GM19324 (cell line): ENCODE data around the gene STYXL1.

Experiments used
- ATAC-seq: cut with Tn5 transposase; IDR thresholded peaks from one replicate; pipeline ENCODE4 v1.9.1; 2021; ENCODE audit warnings: mild to moderate bottlenecking, moderate library complexity; ENCODE audit not compliant: unreplicated experiment, low FRiP score

STYXL1 gene

DNA sequence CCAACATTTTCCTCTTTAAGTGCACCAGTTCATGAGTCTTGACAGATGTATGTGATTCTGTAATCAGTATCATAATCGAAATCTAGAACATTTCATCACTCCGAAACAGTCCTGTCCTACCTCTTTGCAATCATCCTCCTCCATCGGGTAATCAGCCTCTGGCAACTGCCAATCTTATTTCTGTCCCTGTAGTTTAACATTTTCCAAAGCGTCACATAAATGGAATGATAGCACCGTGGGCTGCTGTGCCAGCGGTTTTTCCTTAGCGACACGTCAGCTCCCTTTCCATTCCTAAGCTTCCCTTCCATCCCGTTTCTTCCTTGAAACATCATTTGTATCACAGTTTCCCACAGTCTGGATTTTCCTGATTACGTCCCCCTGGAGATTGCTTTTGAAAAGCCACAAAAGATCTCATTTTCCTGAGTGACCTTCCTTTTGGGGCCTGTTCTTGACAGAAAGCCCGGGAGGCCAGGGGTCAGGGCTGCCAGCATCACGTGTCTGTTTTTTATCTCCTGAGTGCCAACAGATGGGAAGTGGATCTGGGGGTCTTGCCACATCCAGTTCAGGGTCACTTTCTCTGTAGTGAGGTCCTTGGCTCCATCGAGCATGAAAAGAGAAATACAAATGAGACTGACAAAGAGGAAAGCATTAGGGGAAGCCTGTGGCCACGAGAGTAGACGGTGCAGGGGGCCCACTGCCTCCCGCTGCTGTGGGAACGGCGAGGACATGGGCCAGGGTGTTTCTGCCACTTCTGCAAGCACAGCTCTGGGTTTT, 85.0 kb downstream of the STYXL1 start:
- no peak for ATAC-seq

DNA sequence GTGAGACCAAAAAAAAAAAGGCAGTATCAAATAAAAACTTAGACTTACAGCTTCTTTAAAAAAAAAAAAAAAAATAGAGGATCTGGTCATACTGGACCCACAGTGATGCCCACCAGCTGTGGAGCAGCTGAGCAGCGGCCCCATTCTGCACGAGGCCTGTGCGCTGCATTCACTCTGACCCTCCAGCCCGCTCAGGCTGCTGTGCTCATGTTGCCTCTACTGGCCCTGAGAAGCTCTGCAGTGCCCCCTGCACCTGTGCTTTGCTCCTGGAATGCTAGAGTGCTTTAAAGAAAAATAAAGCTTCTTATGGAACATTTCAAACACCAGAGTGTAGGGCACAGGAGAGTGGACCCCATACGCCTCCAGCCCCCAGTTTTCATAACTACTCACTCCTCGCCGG, 86.6 kb downstream of the STYXL1 start:
- no peak for ATAC-seq

DNA sequence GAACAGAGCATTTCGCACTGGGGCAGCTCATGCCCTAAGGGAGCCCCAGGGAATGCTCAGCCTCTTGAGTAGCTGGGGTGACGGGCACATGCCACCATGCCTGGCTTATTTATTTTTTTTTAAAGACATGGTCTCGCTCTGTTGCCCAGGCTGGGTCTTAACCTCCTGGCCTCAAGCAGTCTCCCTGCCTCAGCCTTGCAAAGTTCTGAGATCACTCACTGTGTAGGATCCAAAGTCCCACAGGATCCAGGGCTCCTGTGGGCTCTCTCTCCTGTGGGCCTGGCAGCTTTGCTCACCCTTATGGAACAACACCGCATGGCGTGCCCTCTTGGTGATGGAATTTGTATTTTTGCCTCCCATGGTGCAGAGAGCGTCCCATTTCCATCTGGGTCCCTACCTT, 87.4 kb downstream of the STYXL1 start:
- ATAC-seq = no peak

GRCh38 chr7:75958802-75959543, 88.8 kb downstream of the STYXL1 start:
- ATAC-seq = no peak

DNA sequence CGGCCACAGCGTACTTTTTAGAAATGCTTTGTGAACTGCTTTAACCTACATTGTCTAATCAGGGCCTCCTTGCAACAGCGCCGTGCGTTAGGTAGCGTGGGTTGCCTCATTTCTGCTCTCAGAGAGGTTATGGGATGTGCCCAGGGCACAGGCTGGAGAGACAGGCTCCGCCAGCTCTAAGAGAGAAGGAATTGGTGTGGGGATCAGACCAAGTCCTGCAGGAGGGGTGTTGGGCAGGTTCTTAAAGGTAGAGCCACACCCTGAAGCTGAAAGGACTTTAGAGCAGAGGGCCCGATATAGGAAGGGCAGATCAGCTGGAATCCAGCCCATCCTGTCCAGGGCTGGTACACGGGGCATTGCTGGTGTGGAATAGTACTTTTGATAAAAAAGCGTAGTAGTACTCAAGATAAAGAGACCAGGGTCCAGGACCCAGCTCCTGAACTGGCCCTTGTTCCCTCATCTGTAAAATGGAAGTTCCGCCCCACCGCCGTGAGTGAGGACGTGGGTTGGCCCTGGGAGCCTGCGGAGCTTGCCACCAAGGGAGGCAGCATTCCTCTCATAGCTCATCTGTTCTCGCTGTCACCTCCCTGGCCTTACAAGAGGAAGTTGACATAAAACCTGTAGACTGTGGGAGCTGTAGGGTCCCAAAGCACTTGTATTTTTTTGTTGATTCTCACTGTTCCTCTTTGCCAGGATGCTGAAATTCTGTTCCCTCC, 90.6 kb downstream of the STYXL1 start:
- no peak for ATAC-seq

DNA sequence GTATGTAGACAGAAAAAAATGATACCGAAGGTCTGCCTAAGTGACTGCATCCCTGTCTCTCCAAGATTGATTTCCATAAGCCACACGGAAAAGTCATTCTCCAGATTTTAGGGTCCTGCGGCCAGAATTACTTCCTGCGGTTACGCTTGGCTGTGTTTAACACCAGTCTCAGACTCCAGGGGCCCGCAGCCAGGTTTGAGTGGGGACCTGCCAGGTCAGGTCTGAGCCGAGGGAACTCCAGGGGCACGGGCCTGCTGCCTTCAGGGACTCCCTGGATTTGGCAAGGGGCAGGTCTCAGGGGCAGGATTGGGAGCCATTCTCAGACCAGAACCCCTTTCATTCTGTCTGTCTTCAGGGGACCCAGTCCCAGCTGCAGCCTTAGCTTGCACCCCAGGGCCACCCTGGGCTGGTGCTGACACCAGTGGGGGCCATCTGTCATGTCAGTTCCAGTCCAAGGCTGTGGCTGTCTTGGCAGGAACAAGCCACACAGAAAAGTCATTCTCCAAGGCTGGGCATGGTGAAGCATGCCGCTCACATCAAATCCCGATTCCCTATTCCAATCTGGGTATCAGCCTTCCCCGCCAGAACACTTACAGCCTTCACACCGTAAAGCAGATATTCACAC, 92.4 kb downstream of the STYXL1 start:
- no peak for ATAC-seq

GRCh38 chr7:75953931-75954330, 93.9 kb downstream of the STYXL1 start:
- ATAC-seq = no peak

DNA sequence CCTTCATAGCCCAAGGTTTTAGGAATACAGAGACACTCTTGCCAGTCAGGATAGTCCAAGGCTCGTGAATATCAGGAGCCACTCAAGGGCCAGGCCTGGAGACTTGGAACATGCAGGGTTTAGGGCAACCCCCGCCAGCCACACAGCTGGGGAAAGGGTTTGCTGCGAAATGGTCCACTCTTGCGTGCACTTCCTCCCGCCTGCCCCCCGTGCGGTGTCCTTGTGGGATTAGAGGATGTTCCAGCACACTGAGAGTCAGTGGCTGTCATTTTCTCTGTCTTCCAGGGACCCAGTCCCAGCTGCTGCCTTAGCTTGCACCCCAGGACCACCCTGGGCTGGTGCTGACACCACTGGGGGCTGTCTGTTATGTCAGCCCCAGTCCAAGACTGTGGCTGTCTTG, 94.4 kb downstream of the STYXL1 start:
- no peak for ATAC-seq

GRCh38 chr7:75951506-75951905, 96.3 kb downstream of the STYXL1 start:
- no peak for ATAC-seq

- no peak for ATAC-seq
Observed at GRCh38 chr7:75950111-75950681, 97.6 kb downstream of the STYXL1 start.

DNA sequence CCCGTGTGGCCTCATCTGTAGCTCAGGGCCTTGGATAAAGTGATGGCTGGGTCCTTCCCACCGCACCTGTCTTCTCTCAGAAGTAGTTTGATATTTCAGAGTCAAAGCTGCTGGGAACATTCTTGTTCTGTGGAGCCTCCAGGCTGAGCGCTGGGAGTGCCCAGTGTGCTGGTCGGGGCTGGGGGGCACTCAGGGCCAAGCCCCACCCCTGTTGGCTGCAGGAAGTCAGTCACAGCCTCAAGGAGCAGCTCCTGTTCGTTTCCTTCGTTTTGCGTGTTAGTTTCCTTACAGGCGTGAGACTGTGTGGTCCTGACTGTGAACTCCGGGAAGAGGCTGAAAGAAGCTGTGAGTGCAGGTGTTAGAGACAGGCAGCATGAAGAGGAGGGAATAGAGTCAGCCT, 99.6 kb downstream of the STYXL1 start:
- no peak for ATAC-seq
